Measurements from ENCODE around the gene UVRAG.

Gene UVRAG

GRCh38 chr11:76151556-76152085, 336.6 kb downstream of the UVRAG start:
- no peak for DNase-seq (ENCODE audit: low read depth)

- peak; percentile 62 for DNase-seq (ENCODE audit: low read depth)
These were observed 337.2 kb downstream of the UVRAG start for GRCh38 chr11:76152086-76152681.

- DNase-seq (ENCODE audit: low read depth): no peak
These were observed 337.9 kb downstream of the UVRAG start for GRCh38 chr11:76152741-76153570.

DNA sequence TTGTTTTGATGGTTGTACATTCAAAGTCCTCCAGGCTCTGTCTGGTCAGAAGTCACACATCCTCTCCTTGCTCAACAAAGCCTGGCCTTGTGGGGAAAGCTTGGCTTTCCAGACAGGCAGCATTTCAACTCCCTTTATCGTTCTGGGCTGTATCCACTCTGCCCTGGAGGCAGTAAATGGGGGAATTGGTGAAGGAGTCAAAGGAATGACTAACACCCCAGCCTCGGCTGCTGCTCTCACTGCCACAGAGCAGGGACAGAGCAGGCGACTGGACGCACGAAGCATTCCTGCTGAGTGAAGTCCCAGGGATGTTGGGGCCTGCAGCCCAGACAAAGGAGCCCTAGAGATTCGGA, 338.5 kb downstream of the UVRAG start:
- no peak for DNase-seq (ENCODE audit: low read depth)

DNA sequence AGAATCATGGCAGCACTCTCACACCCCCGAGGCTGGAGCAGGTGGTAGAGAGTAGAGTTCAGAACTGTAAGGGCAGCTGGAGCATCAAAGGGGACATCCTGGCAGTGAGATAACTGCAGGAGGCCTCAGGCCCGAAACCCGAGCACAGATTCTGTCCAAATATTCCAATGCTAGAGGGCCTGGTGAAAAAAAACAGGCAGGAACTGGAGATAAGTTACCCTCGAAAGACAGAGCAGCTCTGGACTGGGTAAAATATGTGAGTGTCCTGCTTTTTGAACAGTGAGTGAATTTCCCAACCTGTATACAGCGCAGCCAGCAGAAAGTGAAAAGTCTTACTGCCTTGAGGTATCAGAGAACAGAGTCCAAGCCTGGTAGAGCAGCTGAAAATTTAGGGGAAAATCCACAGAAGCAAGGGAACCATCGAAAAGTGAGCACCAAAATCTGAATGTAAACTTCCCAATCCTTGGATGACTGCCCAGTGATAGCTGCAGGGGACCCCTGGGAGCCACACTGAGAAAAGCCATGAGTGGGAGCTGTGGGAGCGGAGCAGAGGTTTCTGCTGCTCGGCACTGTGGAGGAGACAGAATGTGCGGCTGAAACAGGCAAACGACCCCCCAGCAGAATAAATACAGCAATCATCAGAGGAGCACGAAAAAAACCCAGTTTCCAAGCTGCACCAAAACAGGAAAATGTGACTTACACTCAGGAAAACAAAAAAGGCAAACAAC, 340.7 kb downstream of the UVRAG start:
- DNase-seq (ENCODE audit: low read depth): no peak

DNA sequence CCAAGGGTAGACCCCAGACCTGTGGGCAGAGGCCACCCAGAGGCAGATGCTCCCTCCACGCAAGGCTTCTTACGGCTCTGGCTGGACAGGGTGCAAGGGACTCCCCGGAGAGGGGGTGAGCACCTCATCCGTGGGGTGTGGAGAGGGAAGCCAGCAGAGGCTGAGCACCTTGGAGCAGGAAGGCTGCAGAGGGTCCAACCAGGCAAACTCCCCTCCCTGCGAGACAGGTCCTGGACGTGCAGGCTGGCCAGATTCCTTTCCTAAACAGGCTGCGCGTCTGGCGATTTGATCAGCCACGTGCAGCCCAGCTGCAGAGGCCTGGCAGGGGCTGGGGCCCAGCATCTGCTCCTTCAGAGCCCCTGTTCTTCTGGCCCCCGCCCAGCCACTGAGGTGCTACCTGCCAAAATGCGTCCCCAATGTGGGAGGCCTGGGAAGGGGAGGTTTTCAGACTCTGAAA, 342.0 kb downstream of the UVRAG start:
- no peak for DNase-seq (ENCODE audit: low read depth)

GRCh38 chr11:76157891-76158290, 342.9 kb downstream of the UVRAG start:
- DNase-seq (ENCODE audit: low read depth): no peak

- DNase-seq (ENCODE audit: low read depth): no peak
These were observed 343.6 kb downstream of the UVRAG start for GRCh38 chr11:76158394-76159302.

DNA sequence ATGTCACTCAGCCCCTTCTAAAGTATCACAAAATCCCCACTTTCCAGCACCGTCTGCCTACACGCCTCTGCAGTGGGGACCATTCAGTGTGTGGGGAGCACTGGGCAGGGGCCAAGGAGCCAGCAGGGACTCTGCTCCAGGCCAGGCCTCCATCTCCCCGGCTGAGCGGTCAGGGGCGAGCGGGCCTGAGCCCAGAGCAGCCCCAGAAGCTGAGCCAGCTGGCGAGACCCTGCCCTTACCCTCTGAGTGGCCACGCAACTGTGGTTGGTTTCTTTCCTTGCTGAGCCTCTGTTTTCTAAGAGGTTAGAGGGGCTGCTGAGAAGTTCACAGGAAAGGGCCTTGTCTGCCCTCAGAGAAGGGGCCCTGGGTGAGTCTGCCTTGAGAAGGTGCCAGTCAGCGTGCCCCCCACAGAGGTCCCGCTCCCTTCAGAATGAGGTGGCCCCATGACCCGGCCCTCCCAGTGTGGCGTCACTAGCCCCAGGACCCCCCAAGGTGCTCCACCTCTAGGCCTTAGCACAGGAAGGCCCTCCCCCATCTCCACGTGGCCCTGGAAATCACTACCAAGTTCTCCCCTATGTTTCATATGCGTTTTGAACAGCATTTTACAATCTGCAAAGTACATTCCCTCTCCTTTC, 344.4 kb downstream of the UVRAG start:
- DNase-seq (ENCODE audit: low read depth): no peak

DNA sequence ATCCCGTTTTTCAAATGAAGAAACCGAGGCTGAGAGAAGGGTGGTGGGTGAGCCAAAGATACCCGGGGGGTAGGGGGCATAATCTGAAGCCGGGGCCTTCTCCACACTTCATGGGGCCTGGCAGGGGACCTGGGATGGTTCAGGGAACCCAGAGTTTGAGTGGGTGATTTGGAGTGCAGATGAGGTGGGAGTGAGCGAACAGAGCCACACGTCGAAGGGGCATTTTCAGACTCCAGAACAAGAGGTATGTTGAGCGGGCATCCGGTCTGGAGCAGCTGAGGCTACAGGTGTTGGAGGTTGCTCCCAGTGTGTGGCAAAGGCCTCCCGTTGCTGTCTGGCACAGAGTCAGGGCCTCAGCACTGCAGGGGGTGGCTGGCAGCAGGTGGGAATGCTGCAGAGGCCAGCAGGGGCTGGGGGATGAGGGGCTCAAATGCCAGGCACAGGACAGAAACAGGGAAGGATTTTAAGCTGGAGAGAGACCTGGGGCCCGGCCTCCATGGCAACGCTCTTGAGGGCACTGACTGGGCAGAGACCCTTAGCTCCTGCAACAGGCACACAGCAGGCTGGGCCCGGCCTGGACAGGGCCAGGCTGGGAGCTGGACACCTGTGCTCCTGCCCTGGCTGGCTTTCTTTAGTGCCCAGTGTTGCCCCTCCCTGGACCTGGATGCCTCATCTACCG, 345.1 kb downstream of the UVRAG start:
- DNase-seq (ENCODE audit: low read depth): no peak

DNA sequence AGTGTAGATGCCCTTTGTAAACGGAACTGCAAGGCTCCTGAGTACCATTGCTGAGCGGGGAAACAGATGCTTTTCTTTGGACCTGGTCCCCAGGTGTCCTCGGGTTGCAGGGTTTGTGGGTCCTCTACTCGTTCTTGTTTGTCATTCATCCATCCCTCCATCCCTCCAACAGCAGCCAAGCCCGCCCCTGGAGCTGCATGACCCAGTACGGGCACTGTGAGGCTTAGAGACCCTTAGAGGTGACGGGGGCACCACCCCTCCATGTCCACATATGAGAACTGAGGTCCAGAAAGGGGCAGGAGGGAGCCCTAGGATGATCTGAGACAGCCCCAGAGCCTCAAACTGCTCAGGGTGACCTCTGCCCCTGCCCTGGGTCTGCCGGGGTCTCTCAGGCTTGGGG, 345.8 kb downstream of the UVRAG start:
- no peak for DNase-seq (ENCODE audit: low read depth)

GRCh38 chr11:76161261-76161961, 346.4 kb downstream of the UVRAG start:
- DNase-seq (ENCODE audit: low read depth): no peak

DNA sequence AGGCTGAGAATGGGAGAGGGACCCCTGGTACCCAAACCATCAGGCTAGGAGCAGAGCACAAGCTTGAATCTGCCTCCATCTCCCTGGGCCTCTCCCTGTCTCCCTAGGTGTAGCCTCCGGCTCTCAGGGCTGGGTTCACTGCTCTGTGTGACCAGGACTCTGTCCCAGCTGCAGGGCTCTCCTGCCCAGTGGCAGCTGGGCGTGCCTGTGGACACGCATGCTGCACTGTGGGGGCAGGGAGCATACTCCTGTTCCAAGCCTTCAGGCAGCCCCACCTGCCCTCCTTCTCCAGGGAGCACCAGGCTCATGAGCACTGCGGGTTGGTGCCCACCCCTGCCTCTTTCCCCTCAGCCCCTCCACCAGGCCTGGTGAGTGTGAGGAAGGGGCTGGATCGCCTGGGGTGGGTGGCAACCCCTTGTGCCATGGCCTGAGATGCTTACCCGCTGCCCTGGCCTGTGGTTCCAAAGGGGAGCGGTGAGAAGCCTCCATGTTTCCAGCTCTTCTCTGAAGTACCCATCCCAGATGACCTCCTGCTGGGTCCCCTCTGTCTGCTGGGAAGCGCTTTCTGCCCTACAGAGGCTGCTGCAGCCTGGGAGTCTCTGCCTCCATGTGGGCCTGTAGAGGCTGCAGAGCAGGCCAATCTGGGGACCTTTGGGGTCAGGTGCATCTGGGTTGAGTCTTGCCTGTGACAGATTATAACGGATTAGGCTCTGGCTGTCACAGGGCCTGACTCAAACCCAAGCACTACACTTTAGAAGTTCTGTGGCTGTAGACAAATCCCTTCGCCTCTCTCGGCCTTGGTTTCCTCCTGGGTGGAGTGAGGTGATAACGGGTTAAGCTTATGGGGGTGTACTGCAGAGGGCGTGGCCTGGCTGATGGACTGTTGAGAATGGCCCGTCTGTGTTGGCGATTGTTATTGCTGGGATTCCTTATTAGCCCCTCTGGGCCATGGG, 347.6 kb downstream of the UVRAG start:
- no peak for DNase-seq (ENCODE audit: low read depth)

- DNase-seq (ENCODE audit: low read depth): no peak
These were observed 348.4 kb downstream of the UVRAG start for GRCh38 chr11:76163289-76163880.

DNA sequence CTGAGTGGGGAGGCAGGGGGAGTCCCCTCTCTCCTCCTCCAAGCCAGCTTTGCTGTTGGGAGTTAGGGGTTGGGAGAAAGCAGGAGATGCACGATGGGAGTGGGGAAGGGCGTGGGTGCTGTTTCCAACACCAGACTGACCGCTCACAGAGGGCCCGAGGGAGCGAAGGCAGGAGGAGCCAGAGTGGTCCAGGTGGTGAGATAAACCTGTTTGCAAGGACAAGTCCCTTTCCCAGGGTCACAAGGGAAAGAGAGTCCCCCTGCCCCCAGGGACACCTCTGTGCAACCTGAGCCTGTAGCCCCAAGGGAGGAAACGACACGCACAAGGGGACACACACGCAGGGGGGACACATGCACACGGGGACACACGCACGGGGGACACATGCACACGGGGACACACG, 349.1 kb downstream of the UVRAG start:
- DNase-seq (ENCODE audit: low read depth): no peak

GRCh38 chr11:76164861-76165751, 350.1 kb downstream of the UVRAG start:
- DNase-seq (ENCODE audit: low read depth): no peak

DNA sequence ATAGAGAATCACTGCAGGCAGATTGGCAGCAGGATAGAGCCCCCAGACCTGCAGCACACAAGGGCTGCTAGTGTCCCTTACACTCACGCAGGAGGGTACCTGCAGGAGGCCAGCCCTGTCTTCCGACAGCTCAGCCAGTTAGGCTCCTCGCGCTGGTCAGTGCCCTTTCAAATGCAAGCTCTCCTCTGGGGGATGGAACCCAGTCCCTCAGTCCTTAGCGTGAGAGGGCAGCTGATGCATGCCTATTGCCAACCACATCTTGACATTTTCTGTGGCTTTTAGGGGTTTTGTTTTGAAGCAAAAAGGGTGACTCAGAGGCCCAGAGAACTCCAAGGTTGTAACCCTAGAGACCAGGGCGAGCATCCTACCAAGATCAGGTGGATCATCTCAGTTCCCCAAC, 351.3 kb downstream of the UVRAG start:
- DNase-seq (ENCODE audit: low read depth): no peak

All from stromal cell of bone marrow (primary cell).